ENCODE data around the gene MYPOP.
"Not testable (repeated sequence)": the region's sequence is repeated elsewhere in the genome, so short reads cannot be mapped to it uniquely, and the experiment has no call there.

Gene MYPOP

DNA sequence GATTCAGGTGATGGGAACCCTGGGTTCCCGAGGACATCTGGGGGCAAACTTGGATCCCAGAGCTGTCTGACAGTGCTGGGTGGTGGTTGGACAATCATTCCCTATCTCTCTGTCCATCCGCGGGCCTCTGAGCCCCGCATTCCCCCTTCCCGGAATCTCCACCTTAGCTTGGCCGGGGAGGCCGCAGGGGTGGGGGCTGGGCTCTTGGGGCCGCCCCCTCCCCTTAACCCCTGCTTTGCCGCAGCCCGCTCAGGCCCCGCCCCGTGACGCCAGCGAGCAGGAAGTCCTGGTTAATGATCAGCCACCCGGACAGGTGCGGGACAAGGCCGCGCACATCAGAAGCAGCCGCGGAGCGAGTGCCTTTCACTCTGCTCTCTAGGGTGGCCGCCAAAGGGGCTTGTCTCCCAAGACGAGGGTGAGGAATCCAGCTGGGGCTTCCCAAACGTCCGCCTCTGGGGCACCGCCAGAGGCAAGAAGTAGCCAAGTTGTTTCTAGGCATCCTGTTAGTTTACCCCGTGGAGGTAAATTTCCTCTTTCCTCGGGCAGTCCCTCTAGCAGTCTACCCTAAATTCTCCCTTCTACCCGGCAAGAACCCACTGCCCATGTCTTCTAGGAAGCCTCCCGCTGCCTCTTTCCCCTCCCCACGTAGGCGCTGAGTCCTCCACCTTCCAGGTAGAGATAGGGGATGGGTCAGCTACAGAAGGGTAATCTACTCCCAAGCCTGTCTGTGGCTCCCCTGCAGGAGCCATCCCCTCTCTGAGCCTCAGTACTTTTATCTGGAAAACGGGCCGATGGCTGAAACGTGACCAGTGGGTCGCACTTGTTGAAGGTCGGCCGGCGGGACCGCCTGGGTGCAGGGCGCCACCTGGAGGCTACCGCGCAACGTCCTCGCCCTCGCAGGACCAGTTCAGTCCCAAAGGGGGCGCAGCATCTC lies 19.5 kb downstream of the MYPOP start:
- DNase-seq: no peak

DNA sequence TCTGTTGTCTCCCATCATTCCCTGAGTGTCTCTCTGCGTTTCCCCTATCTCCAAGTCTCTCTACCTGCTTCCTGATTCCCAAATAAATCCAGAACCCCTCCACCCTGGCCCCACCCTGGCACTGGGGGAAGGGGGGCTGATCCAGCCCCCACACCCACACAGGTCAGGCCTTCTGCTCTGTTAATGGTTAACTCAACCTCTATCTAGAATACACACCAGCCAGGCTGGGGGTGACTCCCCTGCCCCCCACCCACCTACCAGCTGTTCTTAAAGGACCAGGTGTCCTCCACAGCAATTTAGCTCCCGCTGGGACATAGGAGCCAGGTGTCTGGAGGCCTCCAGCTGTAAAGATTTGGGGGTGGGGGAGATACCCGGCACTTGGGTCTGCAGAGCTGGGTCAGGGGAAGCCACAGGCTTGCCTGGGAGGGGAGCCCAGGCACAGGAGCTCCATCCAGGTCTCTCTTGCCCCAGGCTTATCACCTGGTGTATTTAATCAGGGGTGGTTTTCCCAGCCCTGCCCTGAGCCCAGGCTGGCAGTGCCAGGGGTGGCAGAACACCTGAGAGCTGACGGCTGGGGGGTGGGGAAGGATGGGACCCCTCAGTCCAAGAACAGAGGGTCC lies 20.4 kb downstream of the MYPOP start:
- no peak for DNase-seq

DNA sequence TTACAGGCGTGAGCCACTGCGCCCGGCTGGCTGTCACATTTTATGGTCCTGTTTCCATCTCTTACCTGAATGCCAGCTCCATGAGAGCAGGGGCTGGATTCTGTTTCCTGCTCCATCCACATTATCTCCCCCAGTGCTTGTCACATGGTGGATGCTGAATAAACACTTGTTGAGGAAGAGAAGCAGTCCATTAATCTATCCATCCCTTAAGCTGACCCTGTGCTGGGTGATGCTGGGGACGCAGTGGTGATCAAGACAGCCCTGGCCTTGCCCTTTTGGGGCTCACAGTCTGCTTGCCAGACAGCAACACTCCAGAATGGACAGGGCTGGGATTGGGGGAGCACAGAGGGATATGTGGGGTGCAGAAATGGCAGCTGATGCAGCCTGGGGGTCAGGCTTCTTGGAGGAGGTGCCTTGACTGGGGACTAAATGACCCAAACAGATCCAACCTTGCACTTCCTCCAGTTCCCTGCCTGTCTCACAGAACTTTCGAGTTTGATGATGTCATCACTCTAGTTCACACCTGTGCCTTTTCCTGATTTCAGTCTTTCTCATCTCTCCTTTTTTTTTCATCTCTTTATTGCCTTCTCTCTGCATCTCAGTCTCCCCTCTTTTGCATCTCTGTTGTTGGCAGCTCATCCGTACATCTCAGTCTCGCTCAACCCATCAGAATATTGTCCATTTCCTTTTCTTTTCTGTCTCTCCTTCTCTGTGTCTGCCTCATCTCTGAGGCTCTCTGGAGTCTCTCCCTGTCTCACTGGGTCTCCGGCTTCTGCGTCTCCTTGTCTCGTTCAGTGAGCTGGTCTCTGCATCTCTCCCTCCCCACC lies 21.1 kb downstream of the MYPOP start:
- no peak for DNase-seq

DNA sequence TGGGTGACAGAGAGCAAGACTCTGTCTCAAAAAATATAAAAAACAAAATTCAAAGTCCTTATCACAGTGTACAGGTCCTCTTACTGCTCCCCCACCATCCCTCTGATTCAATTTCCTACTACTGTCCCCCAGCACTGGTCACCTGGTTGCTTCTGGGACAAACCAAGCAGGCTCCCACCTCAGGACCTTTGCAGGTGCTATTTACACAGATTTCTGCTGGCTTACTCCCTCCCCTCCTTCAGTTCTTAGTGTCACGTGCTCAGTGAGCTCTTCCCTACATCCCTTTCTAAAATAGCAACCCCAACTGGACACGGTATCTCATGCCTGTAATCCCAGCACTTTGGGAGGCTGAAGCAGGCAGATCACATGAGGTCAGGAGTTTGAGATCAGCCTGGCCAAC lies 22.4 kb downstream of the MYPOP start:
- DNase-seq: no peak

DNA sequence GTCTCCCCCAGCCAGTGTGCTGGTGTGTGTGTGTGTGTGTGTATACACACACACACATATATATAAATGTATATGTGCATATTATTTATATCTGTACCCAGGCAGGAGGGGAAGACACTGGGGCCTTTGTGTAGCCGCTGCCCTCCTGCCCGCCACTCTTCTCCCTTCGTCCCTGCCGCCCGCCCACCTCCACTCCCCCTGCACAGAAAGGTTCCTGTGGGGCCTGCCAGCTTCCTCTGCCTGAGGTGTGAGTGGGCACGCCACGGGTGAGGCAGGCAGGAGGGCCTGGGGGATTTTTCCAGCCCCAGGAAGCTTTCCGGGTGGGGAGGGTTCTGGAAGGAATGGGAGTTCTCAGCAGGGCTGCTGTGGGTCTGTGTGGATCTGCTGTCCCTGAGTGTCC lies 23.4 kb downstream of the MYPOP start:
- DNase-seq: no peak

DNA sequence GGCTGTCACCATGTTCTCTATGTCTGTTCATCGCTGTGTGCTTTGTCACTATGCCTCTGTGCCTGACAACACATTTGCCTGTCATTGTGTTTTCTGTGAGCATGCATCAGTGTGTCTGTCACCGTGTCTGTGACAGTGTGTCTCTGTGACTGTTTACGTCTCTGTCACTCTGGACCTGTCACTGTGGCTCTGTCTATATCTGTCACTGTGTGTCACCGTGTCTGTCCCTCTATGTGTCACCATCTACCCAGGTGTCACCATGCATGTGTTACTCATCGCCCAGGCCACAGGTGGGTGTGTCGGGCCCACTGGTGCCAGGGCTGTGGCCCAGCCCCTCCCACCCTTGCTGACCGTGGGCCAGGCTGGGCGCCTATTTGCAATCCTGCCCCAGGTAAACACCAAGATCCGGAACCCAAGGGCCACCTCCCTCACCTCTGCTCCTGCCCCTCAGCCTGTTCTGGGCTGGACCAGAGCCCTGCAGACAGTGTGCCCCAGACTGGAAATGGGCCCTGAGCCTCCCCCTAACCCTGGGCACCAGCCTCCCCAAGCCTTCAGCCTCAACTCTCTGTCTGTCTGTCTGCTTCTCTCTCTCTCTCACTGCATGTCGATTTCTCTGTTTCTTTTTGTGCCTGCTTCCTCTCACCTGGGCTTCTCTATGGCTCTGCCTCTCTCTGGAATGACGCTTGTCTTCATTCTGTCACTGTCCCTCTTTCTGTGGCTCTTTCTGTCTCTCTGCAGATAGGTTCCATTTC lies 24.2 kb downstream of the MYPOP start:
- DNase-seq: no peak

DNA sequence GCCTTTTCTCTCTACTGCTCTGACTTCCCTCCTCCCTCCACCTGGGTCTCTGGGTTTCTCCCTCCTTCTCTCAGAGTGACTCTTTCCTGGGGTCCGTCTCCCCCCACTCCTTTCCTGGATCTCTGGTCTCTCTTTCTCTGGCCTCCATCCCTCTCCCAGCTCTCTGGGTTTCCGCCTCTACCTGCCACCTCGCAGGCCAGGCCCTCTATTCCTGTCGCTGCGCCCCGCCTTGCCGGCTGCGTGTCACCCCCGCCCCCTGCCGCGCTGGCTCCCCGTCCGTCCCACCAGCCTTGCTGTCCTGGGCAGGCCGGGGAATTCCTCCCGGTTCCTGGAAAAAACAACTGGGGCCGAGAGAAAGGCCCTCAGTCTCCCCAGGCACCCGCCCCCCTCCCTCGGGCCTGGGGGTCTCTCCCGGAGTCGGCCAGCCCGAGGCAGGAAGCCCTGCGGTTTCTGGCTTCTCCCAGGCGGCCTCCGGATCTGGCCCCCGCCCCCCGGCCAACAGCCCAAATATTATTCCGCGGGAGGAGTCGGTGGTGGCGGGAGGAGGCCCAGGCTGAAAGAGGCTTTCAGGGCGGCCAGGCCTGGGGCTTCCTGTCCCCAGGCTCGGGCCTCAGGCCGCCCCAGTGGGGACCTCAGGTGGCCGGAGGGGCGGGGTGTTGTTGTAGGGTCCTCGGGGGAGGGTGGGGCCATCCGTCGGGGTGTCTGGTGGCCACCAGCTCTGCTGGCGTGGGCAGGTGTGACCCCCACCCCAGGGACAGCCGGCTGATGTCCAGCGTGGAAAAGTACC lies 25.8 kb downstream of the MYPOP start:
- no peak for DNase-seq

- DNase-seq: no peak
Measured at GRCh38 chr19:45876161-45876410, 26.3 kb downstream of the MYPOP start.

GRCh38 chr19:45874620-45874966 lies 27.8 kb downstream of the MYPOP start:
- DNase-seq: no peak

GRCh38 chr19:45873219-45873772 lies 29.1 kb downstream of the MYPOP start:
- no peak for DNase-seq

- no peak for DNase-seq
Measured at GRCh38 chr19:45872095-45872919, 30.1 kb downstream of the MYPOP start.

GRCh38 chr19:45870798-45871197 lies 31.6 kb downstream of the MYPOP start:
- DNase-seq: no peak

DNA sequence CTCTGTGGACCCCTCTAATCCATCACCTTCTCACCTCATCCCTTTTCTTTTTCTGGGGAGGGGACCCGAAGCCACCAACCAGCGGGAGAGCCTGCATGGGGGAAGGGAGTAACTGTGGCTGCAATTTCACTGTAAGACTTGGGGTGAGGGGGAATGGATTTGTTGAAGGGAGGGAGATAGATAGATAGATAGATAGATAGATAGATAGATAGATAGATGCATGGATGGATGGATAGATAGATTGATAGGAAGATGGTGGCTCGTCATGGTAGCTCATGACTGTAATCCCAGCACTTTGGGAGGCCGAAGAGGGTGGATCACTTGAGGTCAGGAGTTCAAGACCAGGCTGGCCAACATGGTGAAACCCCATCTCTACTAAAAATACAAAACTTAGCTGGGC lies 35.2 kb downstream of the MYPOP start:
- not testable (repeated sequence) for DNase-seq

GRCh38 chr19:45866400-45867176 lies 35.8 kb downstream of the MYPOP start:
- DNase-seq: no peak

GRCh38 chr19:45865269-45865948 lies 37.0 kb downstream of the MYPOP start:
- DNase-seq: no peak

- no peak for DNase-seq
Measured at GRCh38 chr19:45864629-45865082, 37.8 kb downstream of the MYPOP start.

- DNase-seq: no peak
Measured at GRCh38 chr19:45863840-45864628, 38.4 kb downstream of the MYPOP start, which contains the start of gene FOXA3. Gene FOXA3 (plus strand): TSS chr19:45864326. CDS start chr19:45864457, 131 bp downstream.

GRCh38 chr19:45863335-45863839 lies 39.0 kb downstream of the MYPOP start:
- no peak for DNase-seq
